Cardiac septum (tissue), 1 donor: ENCODE results near the gene P2RY6. TPM values are rescaled to one million over a fixed set of nuclear protein-coding genes. Genes with fewer than 3 reads are reported as not detected.
A peak's percentile ranks its signal among the peaks of the same experiment; 100 is the strongest.
"Not testable (repeated sequence)": the region's sequence is repeated elsewhere in the genome, so short reads cannot be mapped to it uniquely, and the experiment has no call there.

Experiments used
- DNase-seq: peaks from one replicate; pipeline ENCODE4 v3.0.0-alpha.2; 2020; ENCODE audit warnings: low spot score
- intact Hi-C: fragments of 100-400 bp; cut with DNase I; formaldehyde crosslinking; loops from one replicate; pipeline ENCODE4 v1.14.0; 2022
- total RNA-seq: library from RNA; stranded (reverse); fragmentation: NEBNext Ultra II Directional; extraction: Animal tissue kit (Norgen Biotek cat#: 25700); gene quantifications from one replicate; pipeline ENCODE4 v1.2.1, GENCODE V29; 2021
- donor health status: DM: no; HTN: no; CAD: no.

P2RY6 gene
- total RNA-seq, 1 donor from 2014 or later: 6.9 TPM

DNA sequence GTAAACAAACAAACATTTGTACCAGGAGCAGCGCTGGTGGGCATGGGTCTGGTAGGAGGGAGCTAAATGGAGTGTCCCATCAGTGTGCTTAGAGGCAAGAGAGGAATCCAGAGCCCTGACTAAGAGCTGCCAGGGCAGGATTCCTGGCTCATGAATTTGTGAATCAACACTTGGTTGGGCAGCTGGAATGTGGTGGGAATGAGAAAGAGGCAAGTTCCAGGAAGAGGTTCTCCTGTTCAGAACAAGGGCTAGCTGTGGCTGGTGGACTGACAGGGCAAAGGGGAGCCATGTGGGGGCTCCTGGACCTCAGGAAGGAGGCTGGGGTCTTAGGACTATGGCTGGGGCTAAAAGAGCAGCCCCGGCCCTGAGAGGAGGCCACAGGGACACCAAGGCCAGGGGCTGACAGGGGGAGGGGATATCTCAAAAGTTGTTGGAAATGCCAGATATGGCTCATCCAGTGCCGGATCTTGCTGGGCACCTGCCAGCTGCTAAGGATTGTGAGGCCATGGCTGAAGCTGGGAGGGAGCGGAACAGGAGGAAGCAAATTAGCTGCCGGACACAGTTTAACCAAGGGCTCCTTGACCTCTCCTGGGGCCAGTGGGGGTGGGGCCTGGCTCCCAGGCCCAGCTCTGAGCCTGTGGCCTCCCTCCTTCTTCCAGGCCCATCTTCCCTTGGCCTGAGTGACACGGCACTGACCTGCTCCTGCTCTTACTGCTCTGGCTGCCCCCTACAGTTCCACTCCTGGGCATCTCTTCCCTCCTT is 14.6 kb upstream of the P2RY6 start:
- no peak for DNase-seq

GRCh38 chr11:73258104-73259035 is 13.8 kb upstream of the P2RY6 start:
- no peak for DNase-seq
- intact Hi-C loops: no loop called here

More for the DNA sequence above, 14.6 kb upstream of the P2RY6 start:
- intact Hi-C loops: no loop called here

- intact Hi-C loops: no loop called here
- DNase-seq: peak; percentile 27
These were observed 12.6 kb upstream of the P2RY6 start for GRCh38 chr11:73259406-73260126.

DNA sequence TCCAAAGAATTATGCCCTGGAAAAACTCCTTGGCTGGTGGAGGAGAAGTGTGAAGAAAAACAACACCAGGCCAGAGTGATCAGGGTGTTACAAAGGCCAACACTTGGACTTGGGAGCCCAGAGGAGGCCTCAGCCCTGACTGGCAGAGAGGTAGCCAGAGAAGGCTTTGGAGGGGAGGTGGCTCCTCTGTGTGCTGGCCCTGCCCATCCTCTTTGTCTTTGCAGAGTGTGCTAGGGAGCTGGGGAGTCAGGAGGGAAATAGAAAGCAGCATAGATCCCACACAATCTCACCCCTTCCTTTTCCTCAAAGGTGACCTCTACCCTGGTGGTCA is 12.0 kb upstream of the P2RY6 start:
- peak; percentile 53 for DNase-seq
- intact Hi-C loops: no loop called here

DNA sequence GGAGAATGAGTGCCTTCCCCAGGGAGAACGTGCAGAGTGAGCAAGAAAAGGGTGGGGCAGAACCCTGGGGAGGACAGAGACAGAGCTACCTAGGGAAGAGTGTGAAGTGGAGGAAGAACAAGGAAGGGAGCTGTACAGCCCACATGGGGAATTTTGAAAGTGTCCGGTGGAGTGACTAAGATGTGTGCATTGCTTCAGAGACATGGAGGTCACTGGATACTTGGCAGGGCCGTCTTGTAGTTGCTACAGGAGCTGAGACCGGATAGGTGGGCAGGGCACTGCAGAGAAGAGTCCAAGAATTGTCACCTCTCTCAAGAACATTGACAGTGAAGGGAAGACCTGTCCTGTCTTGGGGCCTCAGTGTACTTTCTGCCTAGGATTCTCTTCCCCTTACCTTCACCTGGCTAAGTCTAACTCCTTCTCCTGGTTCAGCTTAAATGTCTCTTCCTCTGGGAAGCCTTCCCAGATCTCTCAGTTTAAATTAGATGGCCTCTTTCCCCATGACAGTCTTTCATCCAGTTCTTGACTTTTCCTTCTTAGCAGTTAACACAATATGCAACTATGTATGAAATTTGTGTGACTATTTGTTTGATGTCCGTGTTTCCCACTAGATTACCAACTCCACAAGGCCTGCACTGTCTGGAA is 9.2 kb upstream of the P2RY6 start:
- intact Hi-C loops: no loop called here
- DNase-seq: peak; percentile 27

GRCh38 chr11:73263640-73264039 is 8.5 kb upstream of the P2RY6 start:
- DNase-seq: no peak
- intact Hi-C loops: no loop called here

DNA sequence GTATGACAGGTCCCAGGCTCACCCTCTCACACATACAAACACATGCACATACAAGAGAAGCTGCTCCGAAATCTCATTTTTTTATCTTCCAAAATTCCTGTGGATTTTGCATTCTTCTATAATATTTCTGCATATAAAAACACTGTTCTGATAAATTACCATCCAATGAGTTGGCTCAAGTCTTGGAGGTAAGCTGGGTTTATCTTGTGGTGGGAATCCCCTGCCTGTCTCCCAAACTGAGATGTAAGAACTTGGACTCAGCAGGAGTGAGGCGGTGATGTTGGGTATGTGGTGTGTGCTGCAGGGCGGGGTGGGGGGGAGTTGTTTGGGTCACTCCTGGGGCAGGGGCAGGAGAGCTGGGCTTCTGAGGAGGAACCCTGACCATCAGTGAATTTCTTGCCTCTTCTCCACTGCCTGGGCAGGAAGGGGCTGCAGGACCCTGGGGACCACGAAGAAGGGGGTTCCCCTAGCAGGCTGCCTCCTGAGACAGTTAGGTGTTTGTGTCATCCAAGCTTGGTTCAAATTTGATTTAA is 6.8 kb upstream of the P2RY6 start:
- intact Hi-C loops: no loop called here
- DNase-seq: peak; percentile 12

- DNase-seq: peak; percentile 61
- intact Hi-C loops: no loop called here
These were observed 6.1 kb upstream of the P2RY6 start for GRCh38 chr11:73265853-73266645.

GRCh38 chr11:73266646-73267020 is 5.5 kb upstream of the P2RY6 start:
- no peak for DNase-seq
- intact Hi-C loops: no loop called here

GRCh38 chr11:73267122-73267846 is 4.9 kb upstream of the P2RY6 start:
- intact Hi-C loops: no loop called here
- no peak for DNase-seq

- DNase-seq: no peak
- intact Hi-C loops: no loop called here
These were observed 4.1 kb upstream of the P2RY6 start for GRCh38 chr11:73267906-73268540.

DNA sequence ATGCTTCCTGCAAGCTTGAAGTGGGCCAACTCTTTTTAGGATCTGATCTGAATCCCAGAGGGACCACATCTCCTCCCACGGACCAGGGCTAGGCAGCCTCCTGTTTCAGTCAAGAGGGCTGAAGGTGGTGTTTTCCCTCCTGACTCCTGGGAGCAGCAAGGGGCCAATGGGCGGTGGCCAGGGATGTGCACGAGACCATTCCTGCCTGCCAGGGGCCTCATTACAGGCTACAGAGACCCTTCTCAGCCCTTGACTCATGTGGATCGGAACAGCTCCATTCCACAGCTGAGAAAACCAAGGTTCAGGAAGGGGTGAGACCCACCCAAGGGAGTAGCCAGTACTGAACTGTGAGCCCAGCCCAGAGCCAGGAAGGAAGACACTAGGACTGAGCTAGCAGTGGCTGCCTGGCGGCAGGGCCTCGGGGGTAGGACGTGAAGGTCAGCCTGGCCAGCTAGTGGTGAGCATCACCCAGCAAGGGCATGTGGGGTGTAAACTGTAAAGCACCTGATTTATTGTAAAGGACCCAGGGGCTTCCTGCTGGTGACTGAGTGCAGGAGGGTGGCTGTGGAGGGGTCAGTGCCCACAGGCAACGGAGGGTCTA is 3.4 kb upstream of the P2RY6 start:
- intact Hi-C loops: no loop called here
- DNase-seq: no peak

DNA sequence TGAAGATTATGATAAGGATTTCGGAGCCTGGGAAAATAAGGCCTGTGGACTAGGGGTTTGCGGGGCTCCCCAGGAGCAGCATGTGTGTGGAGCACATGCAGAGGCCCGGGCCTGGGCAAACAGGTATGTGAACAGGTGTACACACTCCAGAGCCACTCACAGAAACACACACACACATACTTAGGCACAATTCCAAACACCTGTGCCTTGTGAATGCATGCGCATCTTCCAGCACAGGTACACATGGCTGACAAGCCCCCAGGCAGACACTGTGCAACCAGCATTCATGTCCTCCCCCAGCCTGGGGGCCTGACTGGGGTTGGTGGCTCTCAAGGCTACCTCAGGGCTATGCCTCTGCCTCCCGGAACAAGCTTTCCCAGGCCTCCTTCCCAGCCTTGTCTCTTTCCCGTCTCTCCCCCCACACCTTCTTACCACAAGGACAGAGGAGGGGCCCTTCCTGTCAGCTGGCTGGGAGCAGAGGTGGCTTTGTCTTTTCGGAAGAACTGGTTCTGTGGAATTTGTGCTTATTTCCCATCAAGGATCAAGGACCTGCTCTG is 2.6 kb upstream of the P2RY6 start:
- DNase-seq: peak; percentile 63
- intact Hi-C loops: no loop called here

GRCh38 chr11:73270016-73270854 is 1.9 kb upstream of the P2RY6 start:
- peak; percentile 71 for DNase-seq
- intact Hi-C loops: no loop called here

DNA sequence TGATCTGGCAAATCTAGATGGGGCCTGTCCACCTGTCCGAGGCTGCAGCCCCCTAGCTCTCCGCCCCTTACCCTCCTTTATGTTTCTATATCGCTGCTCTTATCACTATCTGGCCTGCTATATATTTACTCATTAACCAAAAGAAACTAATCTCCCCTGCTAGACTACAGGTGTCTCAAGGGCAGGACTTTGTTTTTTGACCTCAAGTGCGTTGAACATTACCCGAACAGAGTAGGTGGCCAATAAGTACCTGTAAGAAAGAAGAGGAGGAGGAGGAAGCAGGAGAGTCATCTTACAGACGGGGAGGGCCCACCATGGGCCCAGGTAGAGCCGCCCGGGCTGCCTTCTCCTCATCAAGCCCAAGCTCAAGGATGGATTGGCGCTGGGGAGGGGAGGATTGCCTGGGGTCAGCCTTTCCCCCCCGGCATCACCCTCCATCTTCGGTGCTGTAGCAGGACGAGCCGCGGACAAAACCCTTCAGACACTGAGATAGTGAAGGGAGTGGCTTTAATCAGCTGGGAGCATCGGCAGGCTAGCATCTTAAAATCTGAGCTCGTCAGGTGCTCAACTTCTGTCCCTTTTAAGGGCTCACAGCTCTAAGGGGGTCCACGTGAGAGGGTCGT is 1.2 kb upstream of the P2RY6 start:
- intact Hi-C loops: no loop called here
- DNase-seq: no peak

GRCh38 chr11:73271478-73271865 is 666 bp upstream of the P2RY6 start:
- DNase-seq, intact Hi-C loops: not testable (repeated sequence)
